GM21515 (cell line): Measurements from ENCODE around the gene TNF.
"Not testable (repeated sequence)": the region's sequence is repeated elsewhere in the genome, so short reads cannot be mapped to it uniquely, and the experiment has no call there.

Experiments used
- ATAC-seq: cut with Tn5 transposase; IDR thresholded peaks from one replicate; pipeline ENCODE4 v1.9.1; 2021; ENCODE audit not compliant: unreplicated experiment

The TNF gene

GRCh38 chr6:31586599-31587281 lies 11.4 kb downstream of the TNF start:
- no peak for ATAC-seq

GRCh38 chr6:31587791-31588777 lies 12.7 kb downstream of the TNF start:
- ATAC-seq: no peak

- no peak for ATAC-seq
These were observed 13.7 kb downstream of the TNF start for GRCh38 chr6:31588871-31589650.

GRCh38 chr6:31590691-31591090 lies 15.3 kb downstream of the TNF start:
- not testable (repeated sequence) for ATAC-seq

GRCh38 chr6:31592396-31592771 lies 17.0 kb downstream of the TNF start:
- no peak for ATAC-seq

- no peak for ATAC-seq
These were observed 21.6 kb downstream of the TNF start for GRCh38 chr6:31597006-31597405.

GRCh38 chr6:31607317-31607716 lies 32.0 kb downstream of the TNF start:
- ATAC-seq: no peak

GRCh38 chr6:31609519-31610406 lies 34.4 kb downstream of the TNF start:
- ATAC-seq: no peak

GRCh38 chr6:31610968-31611367 lies 35.6 kb downstream of the TNF start:
- ATAC-seq: no peak

GRCh38 chr6:31614075-31614619 lies 38.8 kb downstream of the TNF start:
- ATAC-seq: no peak

- ATAC-seq: no peak
These were observed 39.6 kb downstream of the TNF start, which contains the start of gene AIF1 for GRCh38 chr6:31614684-31615578. AIF1 (plus strand) TSS chr6:31615234; CDS start chr6:31615330, 96 bp downstream.

GRCh38 chr6:31615748-31616147 lies 40.4 kb downstream of the TNF start:
- ATAC-seq: no peak

- no peak for ATAC-seq
These were observed 41.6 kb downstream of the TNF start for GRCh38 chr6:31617010-31617409.

GRCh38 chr6:31619805-31620585 lies 44.6 kb downstream of the TNF start:
- ATAC-seq: peak; percentile 79

GRCh38 chr6:31620586-31621319 lies 45.4 kb downstream of the TNF start, which contains the start of gene PRRC2A:
PRRC2A (plus strand) TSS chr6:31620715; CDS start chr6:31622790, 2,075 bp downstream.
- peak; percentile 59 for ATAC-seq

GRCh38 chr6:31621320-31621939 lies 46.1 kb downstream of the TNF start:
- ATAC-seq: no peak

GRCh38 chr6:31621991-31622390 lies 46.6 kb downstream of the TNF start:
- ATAC-seq: no peak
